ENCODE data around the gene FAAP100.
"Not testable (repeated sequence)": the region's sequence is repeated elsewhere in the genome, so short reads cannot be mapped to it uniquely, and the experiment has no call there.

The FAAP100 gene, protein sequence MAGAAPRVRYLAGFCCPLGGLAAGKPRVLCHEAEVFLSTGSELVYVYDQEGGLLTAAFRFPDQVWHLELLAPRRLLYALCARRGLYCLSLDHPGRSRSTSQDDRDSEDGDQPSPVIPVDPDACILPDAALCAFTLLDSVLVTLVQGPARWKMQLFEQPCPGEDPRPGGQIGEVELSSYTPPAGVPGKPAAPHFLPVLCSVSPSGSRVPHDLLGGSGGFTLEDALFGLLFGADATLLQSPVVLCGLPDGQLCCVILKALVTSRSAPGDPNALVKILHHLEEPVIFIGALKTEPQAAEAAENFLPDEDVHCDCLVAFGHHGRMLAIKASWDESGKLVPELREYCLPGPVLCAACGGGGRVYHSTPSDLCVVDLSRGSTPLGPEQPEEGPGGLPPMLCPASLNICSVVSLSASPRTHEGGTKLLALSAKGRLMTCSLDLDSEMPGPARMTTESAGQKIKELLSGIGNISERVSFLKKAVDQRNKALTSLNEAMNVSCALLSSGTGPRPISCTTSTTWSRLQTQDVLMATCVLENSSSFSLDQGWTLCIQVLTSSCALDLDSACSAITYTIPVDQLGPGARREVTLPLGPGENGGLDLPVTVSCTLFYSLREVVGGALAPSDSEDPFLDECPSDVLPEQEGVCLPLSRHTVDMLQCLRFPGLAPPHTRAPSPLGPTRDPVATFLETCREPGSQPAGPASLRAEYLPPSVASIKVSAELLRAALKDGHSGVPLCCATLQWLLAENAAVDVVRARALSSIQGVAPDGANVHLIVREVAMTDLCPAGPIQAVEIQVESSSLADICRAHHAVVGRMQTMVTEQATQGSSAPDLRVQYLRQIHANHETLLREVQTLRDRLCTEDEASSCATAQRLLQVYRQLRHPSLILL

DNA sequence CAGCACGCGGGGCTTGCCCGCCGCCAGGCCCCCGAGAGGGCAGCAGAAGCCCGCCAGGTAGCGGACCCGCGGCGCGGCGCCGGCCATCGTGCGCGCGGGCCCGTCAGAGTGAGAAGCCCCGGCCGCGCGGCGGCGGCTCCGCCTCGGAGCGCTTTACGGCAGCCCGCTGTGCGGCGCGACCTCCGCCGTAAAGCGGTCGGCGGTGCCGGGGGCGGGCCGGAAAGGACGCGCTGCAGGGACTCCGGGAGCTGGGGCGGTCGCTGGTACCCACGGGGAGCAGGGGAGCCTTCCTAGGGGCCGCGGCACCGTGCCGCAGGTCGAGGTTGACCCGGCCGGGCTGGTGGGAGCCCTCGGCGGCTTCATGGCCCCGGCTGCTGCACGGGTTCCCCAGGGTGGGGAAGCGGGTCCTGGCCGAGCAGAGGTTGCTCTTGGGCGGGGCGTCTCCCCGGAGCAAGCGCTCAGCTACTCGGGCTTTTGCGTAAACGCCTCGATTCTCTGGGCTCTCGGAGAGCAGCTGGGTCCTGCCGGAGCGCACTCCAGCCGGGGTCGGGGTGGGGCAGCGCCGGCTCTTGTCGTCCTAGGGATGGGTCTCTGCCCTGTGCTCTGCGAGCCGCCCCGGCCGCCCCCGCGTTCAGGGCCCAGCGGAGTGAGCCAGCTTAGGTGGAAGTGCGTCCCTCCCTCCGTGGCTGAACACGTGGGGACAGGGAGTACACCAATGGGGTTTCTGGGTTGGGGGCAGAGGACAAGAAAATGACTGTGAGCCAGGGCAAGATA, at the start of gene FAAP100:
Gene FAAP100 (minus strand): TSS at position 110 of the 774 bp plus-strand sequence. CDS start 23 bp downstream, at position 87.
- peak; percentile 79 for DNase-seq (ENCODE audit: low read depth)

DNA sequence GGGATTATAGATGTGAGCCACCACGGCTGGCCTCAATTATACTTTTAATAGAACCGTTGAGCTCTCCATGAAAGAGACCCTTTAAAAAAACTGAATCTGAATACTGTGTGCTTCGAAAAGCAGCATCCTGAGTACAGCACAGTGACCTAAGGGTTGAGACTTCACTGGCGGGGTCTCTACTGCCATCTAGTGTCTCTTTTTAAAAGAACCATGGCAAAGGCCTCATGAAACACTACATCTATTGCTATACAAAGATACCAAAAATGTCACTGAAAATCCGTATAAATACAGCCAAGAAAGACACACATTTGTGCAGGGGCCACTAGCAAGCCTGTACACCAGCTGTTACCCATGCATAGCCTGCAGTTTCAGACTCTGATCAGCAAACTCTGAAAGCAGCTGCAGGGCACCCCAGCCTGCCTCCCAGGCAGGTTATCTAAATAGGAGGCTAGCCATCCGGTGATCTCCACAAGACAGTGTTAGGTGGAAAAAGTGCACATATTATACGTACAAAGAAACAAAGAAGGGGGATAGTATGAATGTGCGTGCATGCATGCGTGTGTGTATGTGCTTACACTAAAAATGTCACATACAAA, 49.5 kb upstream of the FAAP100 start:
- DNase-seq (ENCODE audit: low read depth), result peak; percentile 82

DNA sequence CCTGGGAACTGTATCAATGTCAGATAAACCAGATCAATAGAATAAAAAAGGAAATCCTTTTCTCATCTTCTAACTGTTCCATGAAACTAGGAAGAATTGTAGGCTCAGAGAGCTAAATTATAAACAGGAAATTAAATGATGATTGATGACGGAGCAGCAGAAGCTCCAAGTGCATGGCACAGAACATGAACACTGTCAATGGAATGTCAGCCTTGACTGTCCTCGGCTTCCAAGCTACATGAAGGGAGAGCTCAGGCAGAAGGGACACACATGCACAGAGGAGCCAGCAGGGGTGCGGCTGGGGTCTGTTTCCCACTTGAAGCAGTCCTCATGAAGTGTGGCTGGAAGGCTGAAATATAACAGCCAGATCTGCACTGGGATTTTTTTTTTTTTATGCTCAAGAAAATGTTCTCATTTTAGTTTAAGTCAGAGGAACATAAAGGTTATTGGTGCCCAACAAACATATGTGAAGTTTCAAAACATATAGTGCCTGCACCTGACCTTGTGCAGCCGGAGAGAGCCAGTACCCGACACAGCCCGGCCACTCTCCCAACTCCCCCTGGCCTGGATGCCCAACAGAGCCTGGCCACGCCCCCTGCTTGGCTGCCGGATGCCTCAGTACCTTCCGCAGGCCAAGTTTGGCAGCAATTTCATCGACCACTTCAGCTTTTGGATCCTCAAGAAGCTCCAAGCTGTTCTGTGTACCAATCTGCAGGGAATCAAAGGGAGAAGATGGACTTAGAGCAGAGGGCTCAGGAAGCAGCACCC, 47.8 kb upstream of the FAAP100 start:
- DNase-seq (ENCODE audit: low read depth), result peak; percentile 89

DNA sequence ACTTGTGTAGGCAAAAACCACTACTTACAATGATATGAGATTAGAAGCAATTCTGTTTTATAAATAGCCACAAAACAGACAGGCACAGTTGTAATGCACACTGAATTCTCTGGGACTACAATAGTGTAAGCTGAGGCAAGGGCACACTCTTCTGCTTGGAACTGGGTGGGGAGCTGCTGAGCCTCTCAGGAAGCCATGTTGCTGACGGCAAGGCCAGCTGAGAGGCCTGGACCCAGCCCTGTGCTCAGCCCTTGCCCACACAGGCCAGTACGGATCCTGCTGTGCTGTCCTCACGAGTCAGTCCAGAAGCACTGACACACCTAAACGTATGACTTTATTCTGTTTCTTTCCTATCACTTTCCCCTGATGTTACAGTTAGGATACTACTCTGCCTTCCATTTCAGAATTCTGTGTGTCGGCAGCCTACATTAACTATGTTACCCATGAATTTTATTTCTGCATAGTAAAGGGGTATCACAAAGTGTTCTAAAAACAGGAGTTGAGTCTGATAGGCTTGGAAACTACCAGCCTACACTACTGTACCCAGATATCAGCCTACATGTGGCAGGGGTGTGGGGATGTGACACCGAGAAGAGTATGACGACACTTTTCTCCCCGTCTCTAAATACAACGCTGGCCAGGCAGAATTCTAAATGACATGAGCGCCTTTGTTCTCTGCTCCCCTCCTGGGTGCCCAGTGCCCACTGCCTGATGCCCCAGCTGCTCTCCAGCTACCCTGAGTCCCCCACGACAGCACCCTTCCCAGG, 41.1 kb upstream of the FAAP100 start:
- DNase-seq (ENCODE audit: low read depth), result no peak

DNA sequence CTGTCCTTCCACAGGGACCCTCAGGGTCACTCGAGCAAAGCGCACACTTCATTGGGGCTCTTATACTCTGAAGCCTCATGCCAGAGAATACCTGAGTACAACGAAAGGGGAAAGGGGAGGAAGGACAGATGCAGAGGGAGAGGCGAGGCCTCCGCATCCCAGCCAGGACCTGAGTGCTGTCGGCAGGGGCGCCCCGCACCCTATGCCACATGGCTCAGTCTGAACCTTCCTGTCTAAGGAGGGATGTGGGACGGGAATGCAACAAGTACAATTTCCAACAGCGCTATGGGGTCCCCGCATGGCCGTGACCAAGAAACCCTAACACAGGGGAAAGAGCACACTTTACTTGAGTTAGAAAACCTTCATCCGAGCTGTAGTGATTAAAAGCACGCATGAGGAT, 39.8 kb upstream of the FAAP100 start:
- DNase-seq (ENCODE audit: low read depth), result no peak

DNA sequence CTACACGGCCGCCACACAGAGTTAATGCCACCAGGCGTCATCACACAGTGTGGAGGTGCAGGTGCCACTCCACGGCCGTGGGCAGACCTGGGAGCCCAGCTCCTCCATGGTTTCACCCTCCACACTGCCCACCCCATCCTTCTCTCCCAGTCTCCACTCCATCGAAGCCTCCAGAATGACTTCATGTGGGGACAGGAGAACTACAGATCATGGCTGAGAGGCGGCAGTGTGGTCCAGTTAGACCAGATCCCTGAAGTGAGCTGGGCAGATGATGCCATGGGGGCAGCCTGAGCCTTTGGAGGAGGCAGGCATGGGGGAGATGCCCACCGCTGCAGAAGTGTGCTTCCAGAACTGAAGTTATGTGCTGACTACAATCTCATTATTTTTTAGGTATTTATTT, 38.0 kb upstream of the FAAP100 start:
- DNase-seq (ENCODE audit: low read depth), result no peak

DNA sequence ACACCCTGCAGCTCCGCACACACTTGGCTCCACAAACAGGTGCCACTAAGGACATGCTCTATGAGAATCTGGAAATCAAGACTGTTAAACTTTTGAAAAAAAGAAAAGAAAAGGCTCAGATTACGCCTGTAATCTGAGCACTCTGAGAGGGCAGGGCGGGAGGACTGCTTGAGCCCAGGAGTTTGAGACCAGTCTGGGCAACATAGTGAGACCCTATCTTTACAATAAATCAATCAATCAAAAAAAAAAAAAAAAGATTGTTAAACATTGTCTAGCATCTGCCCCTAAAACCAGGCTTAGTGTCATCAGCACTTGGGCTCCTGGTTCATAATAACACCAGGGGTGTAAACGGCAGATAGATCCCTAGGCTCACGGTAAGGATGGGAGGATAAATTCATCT, 37.5 kb upstream of the FAAP100 start:
- no peak for DNase-seq (ENCODE audit: low read depth)

DNA sequence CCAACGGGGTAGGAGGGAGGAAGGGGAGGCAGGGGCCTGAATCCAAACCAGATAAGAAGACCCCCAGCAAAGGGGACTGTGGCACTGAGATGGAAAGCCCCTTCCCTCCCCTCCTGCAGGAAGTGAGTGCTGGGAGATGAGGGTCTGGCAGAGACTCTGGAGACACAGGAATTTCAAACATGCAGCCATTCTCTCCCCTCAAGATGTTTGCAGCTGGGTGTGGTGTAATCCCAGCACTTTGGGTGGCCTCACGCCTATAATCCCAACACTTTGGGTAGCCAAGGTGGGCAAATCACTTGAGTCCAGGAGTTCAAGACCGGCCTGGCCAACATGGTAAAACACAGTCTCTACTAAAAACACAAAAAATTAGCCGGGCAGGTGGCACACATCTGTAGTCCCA, 33.9 kb upstream of the FAAP100 start:
- no peak for DNase-seq (ENCODE audit: low read depth)

DNA sequence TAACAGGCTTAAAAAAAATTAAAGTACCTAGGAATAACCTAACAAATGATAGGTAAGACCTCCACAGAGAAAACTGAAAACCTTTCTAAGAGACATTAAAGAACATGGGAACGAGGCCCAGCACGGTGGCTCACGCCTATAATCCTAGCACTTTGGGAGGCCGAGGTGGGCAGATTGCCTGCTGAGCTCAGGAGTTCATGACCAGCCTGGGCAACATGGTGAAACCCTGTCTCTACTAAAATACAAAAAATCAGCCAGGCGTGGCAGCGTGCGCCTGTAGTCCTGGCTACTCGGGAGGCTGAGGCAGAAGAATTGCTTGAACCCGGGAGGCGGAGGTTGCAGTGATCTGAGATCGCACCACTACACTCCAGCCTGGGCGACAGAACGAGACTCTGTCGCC, 32.6 kb upstream of the FAAP100 start:
- not testable (repeated sequence) for DNase-seq (ENCODE audit: low read depth)

DNA sequence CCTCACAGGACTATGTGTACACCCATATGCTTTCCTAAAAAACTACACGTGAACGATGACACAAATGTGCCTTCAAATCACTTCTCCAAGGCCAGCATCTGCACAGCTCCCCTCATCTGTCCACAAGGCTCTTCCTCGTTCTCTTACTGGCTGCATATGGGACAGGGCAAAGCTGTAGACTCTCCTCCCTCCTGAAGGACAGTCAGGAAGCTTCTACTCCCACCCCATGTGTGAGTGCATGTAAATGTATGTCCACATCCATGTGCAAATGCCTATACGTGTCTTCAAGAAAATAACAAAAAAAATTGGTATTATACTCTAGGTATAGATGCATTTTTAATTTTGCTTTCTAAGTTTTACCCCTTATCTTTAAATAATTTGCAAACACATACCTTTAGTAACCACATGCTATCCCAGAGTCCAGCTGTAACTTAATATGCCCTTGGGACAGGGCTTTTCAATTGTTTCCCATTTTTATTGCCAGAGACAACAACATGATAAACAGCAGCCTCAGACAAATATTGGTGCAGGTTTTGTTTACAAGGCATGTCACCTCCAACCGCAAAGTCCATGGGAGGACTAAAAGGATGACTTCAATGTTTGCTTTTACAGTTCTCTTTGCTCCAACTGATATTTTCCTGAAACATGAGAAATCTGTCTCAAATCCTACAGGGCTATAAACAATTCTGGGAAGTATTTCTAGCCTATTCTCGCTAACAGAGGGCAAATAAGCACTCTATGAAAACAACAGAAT, 31.6 kb upstream of the FAAP100 start:
- DNase-seq (ENCODE audit: low read depth), result no peak

DNA sequence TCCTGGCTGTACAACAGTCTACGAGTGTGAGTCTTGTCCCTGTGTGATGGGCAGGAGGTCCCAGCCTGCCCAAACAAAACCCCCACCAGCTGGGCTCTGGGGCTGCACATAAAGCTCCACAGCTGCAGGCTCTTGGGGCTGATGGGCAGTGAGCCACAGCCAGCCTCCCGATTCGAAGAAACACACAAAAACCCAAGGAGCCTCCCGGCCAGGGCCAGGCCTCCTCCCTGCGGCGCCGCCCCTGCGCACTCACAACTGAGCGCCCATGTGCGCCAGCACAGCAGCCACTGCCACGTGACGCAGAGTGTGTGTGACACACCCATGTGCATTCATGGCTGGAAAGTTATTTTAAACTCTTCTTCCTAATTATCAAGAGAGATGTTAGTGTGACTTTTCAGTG, 30.6 kb upstream of the FAAP100 start:
- DNase-seq (ENCODE audit: low read depth), result no peak

DNA sequence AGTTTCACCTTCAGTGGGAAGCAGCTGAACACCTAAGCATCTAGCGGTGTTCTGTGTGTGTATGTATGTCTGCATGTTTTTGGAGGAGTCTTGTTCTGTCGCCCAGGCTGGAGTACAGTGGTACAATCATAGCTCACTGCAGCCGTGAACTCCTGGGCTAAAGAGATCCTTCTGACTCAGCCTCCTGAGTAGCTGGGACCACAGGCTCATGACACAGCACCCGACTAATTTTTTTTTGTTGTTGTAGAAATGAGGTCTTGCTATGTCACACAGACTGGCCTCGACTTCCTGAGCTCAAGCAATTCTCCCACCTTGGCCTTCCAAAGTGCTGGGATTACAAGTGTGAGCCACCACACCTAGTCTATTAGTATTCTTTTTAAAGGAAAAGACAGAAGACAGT, 30.2 kb upstream of the FAAP100 start:
- DNase-seq (ENCODE audit: low read depth), result peak; percentile 80

DNA sequence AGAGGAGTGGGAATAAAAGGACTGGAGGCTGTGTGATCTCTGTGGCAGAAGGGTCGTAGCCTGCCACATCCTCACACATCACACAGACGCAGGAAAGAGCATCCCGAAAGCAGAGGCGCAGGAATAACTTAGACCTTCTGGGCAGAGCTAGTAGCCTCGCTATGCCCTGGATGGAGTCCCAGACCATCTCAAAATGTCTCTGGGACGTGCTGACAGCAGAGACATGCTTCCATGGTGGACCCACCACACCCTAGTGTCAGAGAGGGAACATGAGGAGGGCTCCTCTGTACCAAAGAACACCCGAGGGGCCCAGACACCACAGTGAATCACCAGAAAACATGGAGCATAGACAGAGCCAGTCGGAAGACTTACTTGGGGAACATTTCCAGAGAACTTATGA, 29.6 kb upstream of the FAAP100 start:
- DNase-seq (ENCODE audit: low read depth), result no peak

DNA sequence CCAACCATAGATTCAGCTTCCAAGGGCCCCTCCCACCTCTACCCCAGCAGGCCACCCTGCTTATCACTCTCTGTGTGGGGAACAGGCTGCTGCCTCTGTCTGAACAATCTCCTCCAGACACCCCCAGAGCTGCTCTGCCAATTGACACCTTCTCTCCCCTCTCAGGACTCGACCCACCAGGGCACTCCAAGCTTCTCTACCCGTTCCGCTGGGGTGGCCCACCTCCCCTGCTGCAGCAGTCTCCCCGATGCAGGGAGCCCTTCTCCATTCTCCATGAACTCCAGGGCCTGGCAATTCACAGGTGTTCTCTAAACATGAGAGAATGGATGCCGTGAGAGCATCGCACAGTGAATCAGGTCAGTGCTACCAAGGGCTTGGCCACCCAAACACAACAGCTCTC, 28.3 kb upstream of the FAAP100 start:
- DNase-seq (ENCODE audit: low read depth), result no peak

DNA sequence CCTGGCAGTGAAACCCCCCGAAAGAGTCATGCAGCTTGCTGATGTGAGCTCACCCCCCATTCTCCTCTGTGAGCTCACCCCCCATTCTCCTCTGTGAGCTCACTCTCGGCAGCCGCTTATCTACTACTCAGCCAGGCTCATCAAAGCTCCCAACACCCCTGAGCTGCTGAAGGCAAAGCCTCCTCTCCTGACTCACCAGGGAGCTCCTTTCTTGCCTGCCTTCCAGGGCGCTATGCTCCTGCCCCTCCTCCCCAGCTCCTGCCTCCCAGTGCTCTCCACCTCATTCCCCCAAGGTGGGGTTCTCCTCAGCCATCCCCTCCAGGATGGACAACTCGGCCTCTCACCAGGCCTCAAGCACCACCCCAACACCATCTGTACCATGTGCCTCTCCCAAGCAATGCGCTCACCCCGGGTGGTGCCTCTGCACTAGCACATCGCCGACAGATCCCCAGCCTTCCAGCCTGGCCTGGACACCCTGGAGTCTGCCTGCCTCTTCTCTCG, 27.7 kb upstream of the FAAP100 start:
- DNase-seq (ENCODE audit: low read depth), result peak; percentile 86

DNA sequence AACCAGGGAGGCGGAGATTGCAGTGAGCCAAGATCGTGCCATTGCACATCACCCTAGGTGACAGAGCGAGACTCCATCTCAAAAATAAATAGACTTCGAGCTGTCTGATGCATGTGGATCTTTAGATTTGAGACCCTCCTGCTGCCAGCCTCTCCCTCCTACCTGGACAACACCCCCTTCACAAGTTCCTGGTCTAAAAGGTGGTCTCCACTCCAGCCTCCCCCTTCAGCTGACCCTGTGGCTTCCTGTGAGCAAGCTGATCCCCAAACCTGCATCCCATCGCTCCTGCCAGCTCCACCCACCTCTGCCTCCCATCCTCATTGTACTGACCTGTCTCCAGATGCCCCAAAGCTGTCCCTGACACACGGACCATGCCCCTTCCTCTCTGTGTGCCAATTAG, 27.1 kb upstream of the FAAP100 start:
- DNase-seq (ENCODE audit: low read depth), result no peak

DNA sequence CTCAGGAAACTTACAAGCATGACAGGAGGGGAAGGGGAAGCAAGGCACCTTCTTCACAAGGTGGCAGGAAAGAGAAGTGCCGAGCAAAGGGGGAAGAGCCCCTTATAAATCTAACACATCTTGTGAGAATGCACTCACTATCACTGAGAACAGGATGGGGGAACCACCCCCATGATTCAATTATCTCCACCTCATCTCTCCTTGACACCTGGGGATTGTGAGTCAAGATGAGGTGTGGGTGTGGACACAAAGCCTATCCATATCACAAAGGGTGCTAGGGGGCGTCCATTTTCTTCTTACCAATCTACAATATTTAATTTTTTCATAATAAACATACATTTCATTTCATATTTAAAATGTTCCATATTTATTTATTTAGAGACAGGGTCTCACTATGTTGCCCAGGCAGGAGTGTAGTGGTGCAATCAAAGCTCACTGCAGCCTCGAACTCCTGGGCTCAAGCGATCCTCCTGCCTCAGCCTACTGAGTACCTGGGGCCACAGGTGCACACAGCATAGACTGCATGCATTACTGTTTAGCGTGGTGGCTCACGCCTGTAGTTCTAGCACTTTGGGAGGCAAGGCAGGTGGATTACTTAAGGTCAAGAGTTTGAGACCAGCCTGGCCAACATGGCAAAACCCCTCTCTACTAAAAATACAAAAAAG, 26.5 kb upstream of the FAAP100 start:
- no peak for DNase-seq (ENCODE audit: low read depth)

DNA sequence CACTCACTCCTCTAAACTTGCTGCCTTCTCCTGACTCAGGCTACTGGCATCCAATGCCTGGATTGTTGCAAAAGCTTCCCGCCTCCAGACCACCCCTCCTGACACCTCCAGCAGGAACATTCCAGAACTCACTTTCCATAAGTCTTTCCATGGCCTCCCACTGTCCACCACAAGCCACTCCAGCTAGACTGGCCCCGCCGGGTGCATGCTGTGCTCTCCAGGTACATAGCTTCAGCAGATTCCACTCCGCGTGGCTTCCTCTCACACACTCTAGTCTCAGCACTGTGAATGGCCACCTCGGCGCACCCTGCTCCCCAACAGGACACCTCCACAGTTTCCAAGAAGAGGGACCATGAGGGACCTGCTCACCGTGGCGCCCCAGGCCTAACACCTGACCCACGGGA, 25.9 kb upstream of the FAAP100 start:
- DNase-seq (ENCODE audit: low read depth), result peak; percentile 63
